Activated T-helper 2 cell treated with anti-CD3 and anti-CD28 coated beads, Interferon-gamma antibody, Interleukin-2, Interleukin-4, amounts not matched to agents 10 μg/mL and 5 μg/mL and 100 μg/mL, durations not matched to agents 14 hours and 24 hours and 36 hours (primary cell): ENCODE results near the gene UBE3B. TPM values are rescaled to one million over a fixed set of nuclear protein-coding genes. Genes with fewer than 3 reads are reported as not detected.

Source experiments
- DNase-seq: peaks from one replicate; pipeline ENCODE4 v3.0.0; 2021; ENCODE audit warnings: low spot score
- H3K27ac Mint-ChIP-seq: one replicate; pipeline ENCODE4 v1.8.0; 2021; ENCODE audit warnings: mixed read lengths
- H3K27me3 Mint-ChIP-seq: one replicate; pipeline ENCODE4 v1.8.0; 2021; ENCODE audit warnings: low read depth, mixed read lengths
- H3K36me3 Mint-ChIP-seq: one replicate; pipeline ENCODE4 v1.8.0; 2021; ENCODE audit warnings: low read depth, mixed read lengths
- H3K4me1 Mint-ChIP-seq: one replicate; pipeline ENCODE4 v1.8.0; 2021; ENCODE audit warnings: low read depth, mixed read lengths
- H3K4me3 Mint-ChIP-seq: one replicate; pipeline ENCODE4 v1.8.0; 2021; ENCODE audit warnings: low read depth, mild to moderate bottlenecking, moderate library complexity, mixed read lengths
- H3K9me3 Mint-ChIP-seq: one replicate; pipeline ENCODE4 v1.8.0; 2021; ENCODE audit warnings: mixed read lengths
- intact Hi-C: fragments of 100-400 bp; cut with micrococcal nuclease; formaldehyde crosslinking; loops from one replicate; pipeline ENCODE4 v1.15.1; 2023
- total RNA-seq: library from RNA; stranded (reverse); gene quantifications from 2 replicates; pipeline ENCODE4 v1.2.3, GENCODE V29; 2022

UBE3B gene
- total RNA-seq, 1 donor from 2014 or later: 30.6 TPM

- Mint-ChIP-seq H3K36me3 (peaks cover 38% of the 10 kb centered on the region), H3K9me3 (no peaks in the 10 kb centered on the region), H3K4me1 (no peaks in the 10 kb centered on the region), H3K27ac (no peak overlapping the region), H3K4me3 (no peak overlapping the region), H3K27me3 (no peaks in the 10 kb centered on the region)
- peak; percentile 22 for DNase-seq
- intact Hi-C loops: loop anchor here (1.0 to 2.0 kb wide), 2 partner anchors 256 to 362 kb away; partner anchors contain the start of gene GLTP
Measured at GRCh38 chr12:109518820-109519665, 41.6 kb downstream of the UBE3B start.

GRCh38 chr12:109519787-109520186 lies 42.4 kb downstream of the UBE3B start:
- Mint-ChIP-seq H3K36me3 (peaks cover 38% of the 10 kb centered on the region), H3K27ac (no peak overlapping the region), H3K27me3 (no peaks in the 10 kb centered on the region), H3K4me3 (no peak overlapping the region), H3K9me3 (no peaks in the 10 kb centered on the region), H3K4me1 (no peaks in the 10 kb centered on the region)
- intact Hi-C loops: loop anchor here (2.0 kb wide), 1 partner anchor 361 kb away; the partner anchor contains the start of gene GLTP
- DNase-seq: no peak

GRCh38 chr12:109521831-109522230 lies 44.4 kb downstream of the UBE3B start:
- DNase-seq: no peak
- no peak overlapping the region for H3K27ac Mint-ChIP-seq
- intact Hi-C loops: no loop called here
- H3K9me3 Mint-ChIP-seq: no peaks in the 10 kb centered on the region
- no peaks in the 10 kb centered on the region for H3K27me3 Mint-ChIP-seq
- no peak overlapping the region for H3K4me3 Mint-ChIP-seq
- no peaks in the 10 kb centered on the region for H3K4me1 Mint-ChIP-seq
- H3K36me3 Mint-ChIP-seq: peaks cover 32% of the 10 kb centered on the region

- Mint-ChIP-seq H3K9me3 (no peaks in the 10 kb centered on the region), H3K27ac (no peak overlapping the region), H3K36me3 (peaks cover 23% of the 10 kb centered on the region), H3K27me3 (no peaks in the 10 kb centered on the region), H3K4me3 (no peak overlapping the region), H3K4me1 (no peaks in the 10 kb centered on the region)
- intact Hi-C loops: no loop called here
- no peak for DNase-seq
Measured at GRCh38 chr12:109523071-109523470, 45.6 kb downstream of the UBE3B start.

GRCh38 chr12:109523504-109523903 lies 46.1 kb downstream of the UBE3B start:
- intact Hi-C loops: no loop called here
- Mint-ChIP-seq H3K27me3 (no peaks in the 10 kb centered on the region), H3K4me1 (no peaks in the 10 kb centered on the region), H3K36me3 (peaks cover 19% of the 10 kb centered on the region), H3K27ac (no peak overlapping the region), H3K9me3 (no peaks in the 10 kb centered on the region), H3K4me3 (no peak overlapping the region)
- no peak for DNase-seq

GRCh38 chr12:109524466-109525278 lies 47.2 kb downstream of the UBE3B start:
- no peaks in the 10 kb centered on the region for H3K4me1 Mint-ChIP-seq
- H3K9me3 Mint-ChIP-seq: no peaks in the 10 kb centered on the region
- DNase-seq: no peak
- H3K27ac Mint-ChIP-seq: no peak overlapping the region
- H3K36me3 Mint-ChIP-seq: peaks cover 14% of the 10 kb centered on the region
- H3K4me3 Mint-ChIP-seq: no peak overlapping the region
- intact Hi-C loops: no loop called here
- no peaks in the 10 kb centered on the region for H3K27me3 Mint-ChIP-seq

- intact Hi-C loops: no loop called here
- Mint-ChIP-seq H3K36me3 (peaks cover 14% of the 10 kb centered on the region), H3K4me3 (no peak overlapping the region), H3K9me3 (no peaks in the 10 kb centered on the region), H3K27ac (no peak overlapping the region), H3K4me1 (no peaks in the 10 kb centered on the region), H3K27me3 (no peaks in the 10 kb centered on the region)
- no peak for DNase-seq
Measured at GRCh38 chr12:109525279-109525585, 47.8 kb downstream of the UBE3B start.

- no peaks in the 10 kb centered on the region for H3K27me3 Mint-ChIP-seq
- H3K27ac Mint-ChIP-seq: no peak overlapping the region
- no peaks in the 10 kb centered on the region for H3K4me1 Mint-ChIP-seq
- no peak for DNase-seq
- H3K4me3 Mint-ChIP-seq: no peak overlapping the region
- no peaks in the 10 kb centered on the region for H3K9me3 Mint-ChIP-seq
- peaks cover 2% of the 10 kb centered on the region for H3K36me3 Mint-ChIP-seq
- intact Hi-C loops: no loop called here
Measured at GRCh38 chr12:109527489-109528123, 50.2 kb downstream of the UBE3B start.

- intact Hi-C loops: no loop called here
- no peak overlapping the region for H3K4me3 Mint-ChIP-seq
- no peak for DNase-seq
- no peaks in the 10 kb centered on the region for H3K4me1 Mint-ChIP-seq
- no peak overlapping the region for H3K27ac Mint-ChIP-seq
- no peaks in the 10 kb centered on the region for H3K27me3 Mint-ChIP-seq
- no peaks in the 10 kb centered on the region for H3K9me3 Mint-ChIP-seq
- H3K36me3 Mint-ChIP-seq: peaks cover 2% of the 10 kb centered on the region
Measured at GRCh38 chr12:109529691-109530640, 52.5 kb downstream of the UBE3B start.

- H3K27ac Mint-ChIP-seq: no peak overlapping the region
- no peaks in the 10 kb centered on the region for H3K9me3 Mint-ChIP-seq
- H3K36me3 Mint-ChIP-seq: peaks cover 2% of the 10 kb centered on the region
- H3K4me3 Mint-ChIP-seq: no peak overlapping the region
- no peaks in the 10 kb centered on the region for H3K4me1 Mint-ChIP-seq
- intact Hi-C loops: no loop called here
- no peaks in the 10 kb centered on the region for H3K27me3 Mint-ChIP-seq
- no peak for DNase-seq
Measured at GRCh38 chr12:109531411-109531810, 54.0 kb downstream of the UBE3B start.

- Mint-ChIP-seq H3K4me1 (no peaks in the 10 kb centered on the region), H3K4me3 (no peak overlapping the region), H3K27me3 (no peaks in the 10 kb centered on the region), H3K9me3 (no peaks in the 10 kb centered on the region), H3K27ac (no peak overlapping the region), H3K36me3 (peaks cover 2% of the 10 kb centered on the region)
- intact Hi-C loops: no loop called here
- DNase-seq: no peak
Measured at GRCh38 chr12:109532721-109533486, 55.5 kb downstream of the UBE3B start.

GRCh38 chr12:109533487-109533740 lies 56.0 kb downstream of the UBE3B start:
- peaks cover 2% of the 10 kb centered on the region for H3K36me3 Mint-ChIP-seq
- H3K27me3 Mint-ChIP-seq: no peaks in the 10 kb centered on the region
- intact Hi-C loops: no loop called here
- no peak overlapping the region for H3K4me3 Mint-ChIP-seq
- H3K4me1 Mint-ChIP-seq: no peaks in the 10 kb centered on the region
- no peak for DNase-seq
- H3K27ac Mint-ChIP-seq: no peak overlapping the region
- H3K9me3 Mint-ChIP-seq: no peaks in the 10 kb centered on the region
